GM12891 (cell line): ENCODE measurements around the gene TMEM106C.

Source experiments
- POLR2A ChIP-seq: IDR thresholded peaks from 2 replicates; pipeline ENCODE4 v1.6.1; 2011; ENCODE audit warnings: low read depth, low read length, control low read depth
- POLR2AphosphoS5 ChIP-seq: IDR thresholded peaks from 2 replicates; pipeline ENCODE4 v1.6.1; 2011; ENCODE audit warnings: low read depth, low read length, control low read depth
- POU2F2 ChIP-seq: IDR thresholded peaks from 2 replicates; pipeline ENCODE4 v1.6.1; 2011; ENCODE audit warnings: low read depth, mild to moderate bottlenecking, control low read depth, low read length, moderate library complexity
- TAF1 ChIP-seq: IDR thresholded peaks from 2 replicates; pipeline ENCODE4 v1.6.1; 2011; ENCODE audit warnings: low read depth, low read length, control low read depth

GRCh38 chr12:48017496-48017895 lies 54.1 kb downstream of the TMEM106C start:
- TF ChIP-seq POLR2A (no peak), POLR2AphosphoS5 (no peak), TAF1 (no peak), POU2F2 (no peak)
